NCI-H345 treated with DMSO at 0.1 percent for 48 hours (cell line): Measurements from ENCODE around the gene KSR1.
"Not testable (repeated sequence)": the region's sequence is repeated elsewhere in the genome, so short reads cannot be mapped to it uniquely, and the experiment has no call there.

Source experiments
- DNase-seq: peaks from one replicate; lab custom pipeline; 2025; ENCODE audit not compliant: unreplicated experiment; lab: John Stamatoyannopoulos, UW

The KSR1 gene

GRCh38 chr17:27629260-27629659, 173.0 kb downstream of the KSR1 start:
- not testable (repeated sequence) for DNase-seq

- no peak for DNase-seq
Measured at GRCh38 chr17:27630607-27631410, 174.6 kb downstream of the KSR1 start, which contains the start of gene LGALS9. Gene LGALS9, plus strand, starts transcription at chr17:27631188. Its CDS starts 78 bp downstream, at chr17:27631266.

- no peak for DNase-seq
Measured at GRCh38 chr17:27631411-27631760, 175.1 kb downstream of the KSR1 start.

- no peak for DNase-seq
Measured at GRCh38 chr17:27631897-27632725, 175.9 kb downstream of the KSR1 start.

- not testable (repeated sequence) for DNase-seq
Measured at GRCh38 chr17:27632766-27633165, 176.5 kb downstream of the KSR1 start.

- no peak for DNase-seq
Measured at GRCh38 chr17:27633312-27634025, 177.2 kb downstream of the KSR1 start.

GRCh38 chr17:27634026-27634335, 177.7 kb downstream of the KSR1 start:
- DNase-seq, result no peak

- no peak for DNase-seq
Measured at GRCh38 chr17:27634776-27635175, 178.5 kb downstream of the KSR1 start.

- no peak for DNase-seq
Measured at GRCh38 chr17:27635275-27635823, 179.1 kb downstream of the KSR1 start.

- not testable (repeated sequence) for DNase-seq
Measured at GRCh38 chr17:27636005-27636520, 179.8 kb downstream of the KSR1 start.

- not testable (repeated sequence) for DNase-seq
Measured at GRCh38 chr17:27637818-27638217, 181.6 kb downstream of the KSR1 start.

- DNase-seq, result not testable (repeated sequence)
Measured at GRCh38 chr17:27638415-27638914, 182.2 kb downstream of the KSR1 start.

GRCh38 chr17:27640790-27641189, 184.5 kb downstream of the KSR1 start:
- no peak for DNase-seq

- DNase-seq, result no peak
Measured at GRCh38 chr17:27644586-27644985, 188.3 kb downstream of the KSR1 start.

- DNase-seq, result not testable (repeated sequence)
Measured at GRCh38 chr17:27645621-27646020, 189.4 kb downstream of the KSR1 start.

GRCh38 chr17:27646232-27646631, 190.0 kb downstream of the KSR1 start:
- no peak for DNase-seq

GRCh38 chr17:27647765-27648164, 191.5 kb downstream of the KSR1 start:
- DNase-seq, result no peak

GRCh38 chr17:27649111-27649571, 192.9 kb downstream of the KSR1 start:
- not testable (repeated sequence) for DNase-seq

- no peak for DNase-seq
Measured at GRCh38 chr17:27649929-27650328, 193.7 kb downstream of the KSR1 start.

- DNase-seq, result no peak
Measured at GRCh38 chr17:27650836-27651235, 194.6 kb downstream of the KSR1 start.
